KBM-7 (cell line): ENCODE results near the gene CYP2B6.
"Not testable (repeated sequence)": the region's sequence is repeated elsewhere in the genome, so short reads cannot be mapped to it uniquely, and the experiment has no call there.

Source experiments
- DNase-seq: peaks from one replicate; pipeline ENCODE4 v3.0.0-alpha.2; 2015
- in situ Hi-C: fragments of 300-500 bp; cut with MboI; formaldehyde crosslinking; loops from 2 replicates; pipeline ENCODE4 v1.14.3; 2020; ENCODE audit warnings: low sequenced_read_pairs, low pct_unique_long_range_greater_than_20kb, mixed read lengths

Gene CYP2B6

DNA sequence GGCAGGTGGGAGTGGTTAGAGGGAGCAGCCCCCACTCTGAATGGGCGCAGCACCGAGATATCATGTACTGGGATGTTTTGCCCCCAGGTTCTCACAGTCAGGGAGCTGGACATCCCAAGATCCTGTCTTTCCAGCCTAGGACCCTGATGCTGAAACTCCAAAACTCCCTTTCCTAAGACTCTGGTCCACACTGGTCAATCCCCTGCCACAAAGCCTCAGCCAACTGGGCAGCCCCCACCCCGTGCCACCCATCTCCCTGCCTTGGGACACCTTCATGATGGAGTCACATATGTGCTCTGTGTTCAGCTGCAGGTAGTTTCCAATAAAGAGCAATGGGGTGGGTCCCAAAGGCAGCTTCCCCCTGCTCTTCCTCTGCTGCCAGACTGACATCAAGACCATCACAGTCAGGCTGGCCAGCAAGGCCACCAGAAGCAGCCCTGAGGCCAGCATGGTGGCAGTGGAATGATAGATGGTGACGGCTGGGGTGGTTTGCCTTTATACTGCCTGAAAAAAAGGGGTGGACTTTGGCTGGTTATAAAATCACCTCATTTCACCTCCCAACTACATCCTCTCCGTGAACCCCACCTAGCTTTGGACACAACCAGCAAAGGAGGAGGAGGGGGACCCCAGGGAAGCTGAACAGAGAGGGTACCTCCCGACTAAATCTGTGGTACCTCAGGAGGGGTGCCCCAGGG lies 36.3 kb downstream of the CYP2B6 start:
- in situ Hi-C loops, result no loop called here
- no peak for DNase-seq

GRCh38 chr19:41029524-41030432 lies 38.7 kb downstream of the CYP2B6 start:
- in situ Hi-C loops, result no loop called here
- no peak for DNase-seq

DNA sequence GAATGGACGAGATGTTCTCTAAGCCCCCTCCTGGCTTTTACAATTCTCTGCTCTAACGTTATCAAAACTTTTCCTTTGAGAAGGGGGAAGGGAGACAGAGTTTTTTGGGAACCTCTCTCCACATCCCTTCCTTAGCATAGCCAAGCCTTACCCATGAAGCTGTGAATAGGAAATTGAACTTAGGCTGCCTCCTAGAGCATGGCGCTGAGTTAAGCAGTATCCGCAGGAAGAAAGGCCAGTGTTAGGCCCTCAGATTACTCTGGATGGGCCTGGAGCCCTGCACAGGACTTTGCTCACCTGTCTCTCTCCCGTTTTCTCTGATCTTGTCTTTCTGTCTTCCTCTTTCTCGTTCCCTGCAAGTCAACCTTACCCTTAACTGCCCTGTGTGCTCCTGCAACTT lies 39.6 kb downstream of the CYP2B6 start:
- no peak for DNase-seq
- in situ Hi-C loops, result no loop called here

- no peak for DNase-seq
Measured at GRCh38 chr19:41031916-41032315, 40.8 kb downstream of the CYP2B6 start.

GRCh38 chr19:41033324-41033723 lies 42.2 kb downstream of the CYP2B6 start:
- DNase-seq, in situ Hi-C loops: not testable (repeated sequence)

More at GRCh38 chr19:41031916-41032315, 40.8 kb downstream of the CYP2B6 start:
- in situ Hi-C loops, result no loop called here

- in situ Hi-C loops, result no loop called here
- DNase-seq, result no peak
Measured at GRCh38 chr19:41039806-41040205, 48.7 kb downstream of the CYP2B6 start.

- in situ Hi-C loops, result not testable (repeated sequence)
Measured at GRCh38 chr19:41045095-41045494, 54.0 kb downstream of the CYP2B6 start.

GRCh38 chr19:41050426-41050825 lies 59.3 kb downstream of the CYP2B6 start:
- in situ Hi-C loops, result no loop called here
- no peak for DNase-seq

More at GRCh38 chr19:41045095-41045494, 54.0 kb downstream of the CYP2B6 start:
- not testable (repeated sequence) for DNase-seq

- DNase-seq, in situ Hi-C loops: not testable (repeated sequence)
Measured at GRCh38 chr19:41052162-41052561, 61.1 kb downstream of the CYP2B6 start.

DNA sequence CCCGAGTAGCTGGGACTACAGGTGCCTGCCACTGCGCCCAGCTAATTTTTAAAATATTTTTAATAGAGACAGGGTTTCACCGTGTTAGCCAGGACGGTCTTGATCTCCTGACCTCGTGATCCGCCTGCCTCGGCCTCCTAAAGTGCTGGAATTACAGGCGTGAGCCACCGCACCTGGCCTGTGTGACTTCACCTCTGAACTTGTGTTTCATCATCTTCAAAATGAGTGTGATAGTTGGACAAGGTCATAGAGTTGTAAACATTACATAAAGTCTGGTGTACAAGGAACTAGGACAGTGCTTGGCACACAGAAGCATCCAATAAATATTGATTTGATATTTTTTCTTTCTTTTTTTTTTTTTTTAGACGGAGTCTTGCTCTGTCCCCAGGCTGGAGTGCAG lies 62.2 kb downstream of the CYP2B6 start:
- DNase-seq, in situ Hi-C loops: not testable (repeated sequence)

- no peak for DNase-seq
- in situ Hi-C loops, result no loop called here
Measured at GRCh38 chr19:41064974-41065569, 74.0 kb downstream of the CYP2B6 start.
